HG02840 (cell line): ENCODE data around the gene LZTS2.
"Not testable (repeated sequence)": the region's sequence is repeated elsewhere in the genome, so short reads cannot be mapped to it uniquely, and the experiment has no call there.

Source experiments
- ATAC-seq: cut with Tn5 transposase; IDR thresholded peaks from one replicate; pipeline ENCODE4 v1.9.1; 2021; ENCODE audit warnings: mild to moderate bottlenecking, moderate library complexity, moderate number of reproducible peaks; ENCODE audit not compliant: unreplicated experiment, low FRiP score

Gene LZTS2, protein sequence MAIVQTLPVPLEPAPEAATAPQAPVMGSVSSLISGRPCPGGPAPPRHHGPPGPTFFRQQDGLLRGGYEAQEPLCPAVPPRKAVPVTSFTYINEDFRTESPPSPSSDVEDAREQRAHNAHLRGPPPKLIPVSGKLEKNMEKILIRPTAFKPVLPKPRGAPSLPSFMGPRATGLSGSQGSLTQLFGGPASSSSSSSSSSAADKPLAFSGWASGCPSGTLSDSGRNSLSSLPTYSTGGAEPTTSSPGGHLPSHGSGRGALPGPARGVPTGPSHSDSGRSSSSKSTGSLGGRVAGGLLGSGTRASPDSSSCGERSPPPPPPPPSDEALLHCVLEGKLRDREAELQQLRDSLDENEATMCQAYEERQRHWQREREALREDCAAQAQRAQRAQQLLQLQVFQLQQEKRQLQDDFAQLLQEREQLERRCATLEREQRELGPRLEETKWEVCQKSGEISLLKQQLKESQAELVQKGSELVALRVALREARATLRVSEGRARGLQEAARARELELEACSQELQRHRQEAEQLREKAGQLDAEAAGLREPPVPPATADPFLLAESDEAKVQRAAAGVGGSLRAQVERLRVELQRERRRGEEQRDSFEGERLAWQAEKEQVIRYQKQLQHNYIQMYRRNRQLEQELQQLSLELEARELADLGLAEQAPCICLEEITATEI

GRCh38 chr10:100999742-101000126, at the start of gene LZTS2:
Gene LZTS2 (plus strand): TSS chr10:100999808. CDS start chr10:101002539, 2,731 bp downstream.
- ATAC-seq: no peak

- ATAC-seq: no peak
Observed at GRCh38 chr10:100960251-100960650, 39.4 kb upstream of the LZTS2 start.

DNA sequence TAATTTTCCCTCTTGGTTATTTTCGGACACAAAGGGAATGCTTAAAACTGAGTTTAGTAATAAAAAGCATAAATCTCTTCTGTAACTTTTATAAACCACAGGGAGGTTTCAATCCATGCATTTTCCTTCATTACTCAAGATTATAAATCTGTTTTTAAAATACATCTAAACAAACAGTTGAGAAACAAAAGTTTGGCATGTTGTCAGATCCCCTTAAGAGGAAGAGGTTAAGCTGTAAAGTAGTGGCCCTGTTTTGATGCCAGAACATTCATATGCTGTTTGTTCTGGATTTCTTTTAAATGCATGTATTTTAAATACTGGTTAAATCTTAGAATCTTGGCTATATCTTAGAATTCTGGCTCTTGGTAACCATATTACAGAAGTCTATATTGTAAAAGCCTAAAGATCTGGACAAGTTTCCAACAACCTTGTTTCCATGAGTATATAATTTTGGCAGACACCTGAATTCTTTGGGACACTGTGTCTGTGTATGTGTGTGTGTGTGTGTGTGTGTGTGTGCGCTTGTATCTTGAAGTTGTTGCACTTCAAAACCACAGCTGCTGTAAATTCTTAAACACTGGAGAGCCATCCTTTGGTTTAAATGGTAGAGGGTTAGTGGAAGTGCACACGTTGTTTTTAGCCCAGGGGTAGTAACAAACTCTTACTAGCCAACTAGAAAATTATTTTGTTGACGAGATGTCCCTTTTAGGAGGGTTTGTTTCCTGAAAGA, 37.1 kb upstream of the LZTS2 start:
- ATAC-seq: no peak

DNA sequence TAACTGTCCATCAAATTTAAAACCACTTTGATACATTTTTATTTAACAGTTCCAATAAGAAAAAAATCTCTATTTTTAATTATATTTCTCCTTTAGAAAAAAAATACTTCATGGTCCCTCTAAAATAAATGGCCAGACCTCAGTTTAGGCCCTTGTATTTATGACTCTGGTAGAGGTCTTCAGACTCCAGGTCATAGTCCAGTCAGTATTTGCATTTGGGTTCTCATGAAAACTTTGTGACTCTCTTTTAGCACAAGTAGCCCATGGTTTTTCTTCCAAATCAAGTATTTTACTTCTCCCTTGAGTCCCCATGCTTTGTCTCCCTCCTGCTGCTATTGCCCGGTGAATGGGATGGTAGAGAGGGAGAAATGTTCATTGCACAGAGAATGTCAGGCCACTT, 35.8 kb upstream of the LZTS2 start:
- no peak for ATAC-seq

- no peak for ATAC-seq
Observed at GRCh38 chr10:100965820-100966219, 33.8 kb upstream of the LZTS2 start.

- no peak for ATAC-seq
Observed at GRCh38 chr10:100966887-100967286, 32.7 kb upstream of the LZTS2 start.

GRCh38 chr10:100967332-100967731, 32.3 kb upstream of the LZTS2 start:
- no peak for ATAC-seq

DNA sequence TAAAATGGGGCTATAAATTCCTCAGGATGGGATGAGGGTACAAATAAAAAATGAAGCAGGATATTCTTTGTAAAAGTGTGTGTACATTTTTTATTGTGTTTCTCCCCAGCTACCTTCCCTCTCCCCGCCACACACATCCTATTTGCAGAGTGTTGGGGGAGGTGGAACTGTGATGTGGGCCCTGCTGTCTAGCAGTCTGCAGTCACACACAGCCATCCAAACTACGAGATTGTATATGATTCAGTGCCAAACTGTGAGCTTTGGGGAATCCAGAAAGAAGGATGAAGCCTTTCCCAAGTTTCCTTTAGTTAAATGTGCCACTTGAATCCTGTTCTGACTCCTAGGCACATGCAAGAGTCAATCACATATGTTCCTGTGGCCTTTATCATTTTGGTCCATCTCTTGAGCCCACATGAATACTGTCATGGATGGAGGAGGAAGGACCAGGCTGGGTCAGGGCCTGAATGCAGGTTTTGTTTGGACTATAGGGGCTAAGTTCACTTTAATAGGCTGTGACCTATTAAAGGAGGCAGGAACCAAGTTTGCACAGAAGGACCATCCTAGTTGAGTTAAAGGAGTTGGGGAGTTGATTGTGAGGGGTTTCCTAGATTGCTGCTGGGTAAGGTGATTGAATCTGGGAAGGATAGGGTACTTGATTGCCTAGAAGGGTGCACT, 31.4 kb upstream of the LZTS2 start:
- no peak for ATAC-seq

- no peak for ATAC-seq
Observed at GRCh38 chr10:100968863-100969186, 30.8 kb upstream of the LZTS2 start.

GRCh38 chr10:100969187-100970075, 30.2 kb upstream of the LZTS2 start, which contains the start of gene SEMA4G:
Gene SEMA4G (plus strand): TSS chr10:100969504. CDS start chr10:100972913, 3,409 bp downstream.
- ATAC-seq: no peak

GRCh38 chr10:100970076-100970913, 29.3 kb upstream of the LZTS2 start:
- no peak for ATAC-seq

DNA sequence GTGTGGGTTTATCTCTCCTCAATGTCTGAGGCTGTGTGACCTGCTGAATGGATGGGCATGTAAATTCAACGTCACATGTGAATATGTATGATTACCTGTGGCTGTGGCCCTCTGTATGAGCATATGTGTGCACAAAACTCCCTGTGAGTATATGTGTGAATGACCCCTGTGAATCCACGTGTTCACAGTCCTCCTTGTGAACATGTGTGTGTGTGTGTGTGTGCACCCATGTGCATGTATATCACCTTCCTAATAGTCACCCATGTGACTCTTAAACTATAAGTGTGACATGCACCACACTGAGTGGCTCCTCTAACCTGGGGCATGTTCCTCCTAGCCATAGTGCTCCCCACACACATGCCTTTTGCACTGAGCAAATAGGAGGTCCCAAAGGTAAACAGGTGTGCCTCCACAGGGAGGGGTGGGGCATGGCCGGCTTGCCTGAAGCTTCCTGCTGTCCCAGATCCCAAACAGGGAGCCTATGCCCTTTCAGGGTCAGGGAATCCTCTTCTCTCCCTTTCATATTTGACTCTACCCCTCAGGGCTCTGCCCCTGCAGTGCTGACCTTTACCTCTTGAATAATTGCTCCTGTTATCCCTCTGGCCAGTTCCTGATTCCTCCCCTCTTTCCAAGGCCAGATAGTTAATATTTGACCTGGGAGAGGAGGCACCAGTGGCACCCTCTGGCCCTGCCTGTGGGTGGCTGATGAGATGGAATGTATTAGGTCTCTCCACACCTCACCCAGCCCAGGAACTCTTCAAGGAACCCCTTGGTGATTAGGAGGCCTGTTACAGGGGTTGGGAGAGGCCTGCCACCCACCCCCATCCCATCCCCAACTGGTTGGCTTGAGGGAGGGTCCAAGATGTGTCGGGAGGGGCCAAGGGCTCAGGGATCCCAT, 28.4 kb upstream of the LZTS2 start:
- no peak for ATAC-seq

DNA sequence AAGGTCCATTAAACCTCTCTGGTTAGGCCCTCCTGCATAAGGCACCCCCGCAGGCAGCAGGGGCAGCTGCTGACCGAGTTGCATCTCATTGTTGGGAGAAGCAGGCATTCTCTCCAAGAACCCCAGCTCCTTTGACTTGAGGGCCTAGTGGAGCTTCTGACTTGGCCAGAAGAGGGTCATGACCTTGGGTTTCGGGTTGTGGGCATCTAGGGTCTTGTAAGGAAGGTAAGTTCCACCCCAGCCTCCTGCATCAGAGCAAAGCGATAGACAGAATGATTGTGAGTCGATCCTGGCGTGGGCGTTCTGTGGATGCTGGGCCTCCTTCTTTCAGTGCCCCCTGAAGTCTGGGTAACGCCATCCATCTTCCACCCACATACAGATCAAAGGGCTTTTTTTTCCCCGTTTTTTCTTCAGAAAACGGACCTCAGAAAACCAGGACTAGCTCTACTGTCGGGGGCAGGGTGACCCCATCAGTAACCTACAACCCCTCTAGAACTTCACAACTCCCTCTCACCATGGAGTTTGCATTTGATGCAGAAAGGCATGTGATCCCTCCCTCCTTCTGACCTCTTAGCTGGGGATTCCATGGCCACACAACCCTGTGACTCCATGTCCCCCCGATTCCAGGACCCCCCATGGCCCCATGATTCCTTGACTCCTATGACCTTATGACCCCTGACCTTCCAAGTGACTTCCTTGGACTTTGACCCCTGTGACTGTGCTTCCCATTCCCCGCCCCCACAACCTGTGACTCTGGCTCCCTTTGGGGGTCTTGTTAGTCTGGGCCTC, 27.3 kb upstream of the LZTS2 start:
- no peak for ATAC-seq

DNA sequence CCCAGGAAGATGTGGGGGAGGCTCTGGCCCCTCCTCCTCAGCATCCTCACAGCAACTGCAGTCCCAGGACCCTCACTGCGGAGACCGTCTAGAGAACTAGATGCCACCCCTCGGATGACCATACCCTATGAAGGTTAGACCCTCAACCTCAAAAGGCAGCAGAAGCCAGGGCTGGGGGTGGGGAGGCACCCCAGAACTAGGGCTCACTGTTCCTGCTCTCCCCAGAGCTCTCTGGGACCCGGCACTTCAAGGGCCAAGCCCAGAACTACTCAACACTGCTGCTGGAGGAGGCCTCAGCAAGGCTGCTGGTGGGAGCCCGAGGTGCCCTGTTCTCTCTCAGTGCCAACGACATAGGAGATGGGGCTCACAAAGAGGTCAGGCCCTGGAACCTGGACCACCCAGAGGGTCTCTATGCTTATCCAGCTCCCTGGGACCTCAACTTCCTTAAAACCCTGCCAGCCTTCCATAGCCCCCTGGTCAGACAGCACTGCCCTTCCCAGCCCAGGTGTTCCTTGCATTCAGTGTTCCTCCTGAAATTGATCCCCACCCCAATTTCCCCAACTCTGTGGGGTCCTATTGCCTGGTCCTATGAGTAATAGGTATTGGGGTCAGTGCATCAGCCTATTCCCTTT, 26.6 kb upstream of the LZTS2 start:
- ATAC-seq: no peak

GRCh38 chr10:100975397-100975796, 24.2 kb upstream of the LZTS2 start:
- not testable (repeated sequence) for ATAC-seq

DNA sequence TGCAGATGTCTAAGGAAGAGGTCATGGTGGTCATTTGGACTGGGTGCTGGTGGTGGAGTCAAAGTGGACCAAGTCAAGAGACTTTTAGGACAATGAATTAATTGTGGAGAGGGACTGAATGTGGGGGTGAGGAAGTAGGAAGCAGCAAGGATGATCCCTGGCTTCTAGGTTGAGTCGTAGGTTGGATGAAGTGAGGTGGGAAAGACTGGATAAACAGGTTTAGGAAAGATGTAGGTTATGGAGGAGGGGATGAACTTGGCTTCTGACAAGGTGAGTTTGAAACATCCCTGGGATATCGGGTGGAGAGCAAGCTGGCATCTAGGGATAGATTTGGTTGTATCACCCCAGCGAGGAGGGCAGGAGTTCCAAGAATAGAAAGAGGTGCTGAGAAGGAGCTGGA, 22.7 kb upstream of the LZTS2 start:
- no peak for ATAC-seq

- no peak for ATAC-seq
Observed at GRCh38 chr10:100977436-100977835, 22.2 kb upstream of the LZTS2 start.
